ENCODE results near the gene PRR5. TPM values are rescaled to one million over a fixed set of nuclear protein-coding genes. Genes with fewer than 3 reads are reported as not detected.
"Not testable (repeated sequence)": the region's sequence is repeated elsewhere in the genome, so short reads cannot be mapped to it uniquely, and the experiment has no call there.

The PRR5 gene
- total RNA-seq, 2 donors from 2014 or later: 7.3 to 30.0 TPM

DNA sequence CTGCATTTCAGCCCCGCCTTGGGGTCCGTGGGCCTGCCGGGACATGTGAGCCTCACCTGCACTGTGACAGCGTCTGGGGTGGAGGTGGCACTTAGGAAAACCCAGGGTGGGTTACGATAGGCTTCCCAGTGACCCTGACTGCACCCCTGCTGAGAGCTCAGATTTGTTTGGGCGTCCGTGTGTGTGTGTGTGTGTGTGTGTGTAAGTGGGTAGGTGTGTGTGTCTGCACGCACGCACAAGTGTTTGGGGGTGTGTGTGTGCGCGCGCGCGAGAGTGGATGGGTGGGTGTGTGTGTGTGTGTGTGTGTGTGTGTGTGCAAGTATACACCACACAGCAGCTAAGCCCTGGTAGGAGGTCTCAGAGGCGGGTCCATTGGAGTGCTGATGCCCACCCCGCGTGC, 38.3 kb downstream of the PRR5 start:
- TF ChIP-seq, protein P1, sequence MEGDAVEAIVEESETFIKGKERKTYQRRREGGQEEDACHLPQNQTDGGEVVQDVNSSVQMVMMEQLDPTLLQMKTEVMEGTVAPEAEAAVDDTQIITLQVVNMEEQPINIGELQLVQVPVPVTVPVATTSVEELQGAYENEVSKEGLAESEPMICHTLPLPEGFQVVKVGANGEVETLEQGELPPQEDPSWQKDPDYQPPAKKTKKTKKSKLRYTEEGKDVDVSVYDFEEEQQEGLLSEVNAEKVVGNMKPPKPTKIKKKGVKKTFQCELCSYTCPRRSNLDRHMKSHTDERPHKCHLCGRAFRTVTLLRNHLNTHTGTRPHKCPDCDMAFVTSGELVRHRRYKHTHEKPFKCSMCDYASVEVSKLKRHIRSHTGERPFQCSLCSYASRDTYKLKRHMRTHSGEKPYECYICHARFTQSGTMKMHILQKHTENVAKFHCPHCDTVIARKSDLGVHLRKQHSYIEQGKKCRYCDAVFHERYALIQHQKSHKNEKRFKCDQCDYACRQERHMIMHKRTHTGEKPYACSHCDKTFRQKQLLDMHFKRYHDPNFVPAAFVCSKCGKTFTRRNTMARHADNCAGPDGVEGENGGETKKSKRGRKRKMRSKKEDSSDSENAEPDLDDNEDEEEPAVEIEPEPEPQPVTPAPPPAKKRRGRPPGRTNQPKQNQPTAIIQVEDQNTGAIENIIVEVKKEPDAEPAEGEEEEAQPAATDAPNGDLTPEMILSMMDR (IDR thresholded peaks at IDR 0.05): no peak
- no peak overlapping the region for H3K27ac ChIP-seq
- no peaks in the 10 kb centered on the region for H3K27me3 ChIP-seq (replicated peaks; ENCODE audit: insufficient read depth)
- H3K4me1 ChIP-seq (ENCODE audit: control insufficient read depth in 1 of 2, low read depth in 2 of 2): no peaks in the 10 kb centered on the region
- H3K9me3 ChIP-seq: no peaks in the 10 kb centered on the region
- DNase-seq (ENCODE audit: low spot score) (no peak), ATAC-seq (ENCODE audit: insufficient number of reproducible peaks, low FRiP score, low read depth) (no peak)
- H3K4me3 ChIP-seq: no peak overlapping the region
- H3K36me3 ChIP-seq: no peaks in the 10 kb centered on the region

DNA sequence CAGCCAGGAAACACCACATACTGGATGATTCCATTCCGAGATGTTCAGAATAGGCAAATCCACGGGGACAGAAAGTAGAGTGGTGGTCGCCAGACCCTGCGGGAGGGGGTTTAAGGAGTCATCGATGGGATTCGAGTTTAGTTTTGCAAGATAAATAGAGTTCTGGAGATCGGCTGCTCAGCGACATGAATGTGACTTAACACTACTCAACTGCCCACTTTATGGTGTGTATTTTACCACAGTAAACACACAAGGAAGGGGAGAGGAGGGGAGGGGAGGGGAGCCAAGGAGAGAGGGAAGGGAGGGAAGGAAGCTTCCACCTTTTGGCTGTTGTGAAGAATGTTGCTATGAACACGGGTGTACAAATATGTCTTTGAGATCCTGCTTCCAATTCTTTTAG, 39.9 kb downstream of the PRR5 start:
- no peaks in the 10 kb centered on the region for H3K27me3 ChIP-seq (replicated peaks; ENCODE audit: insufficient read depth)

DNA sequence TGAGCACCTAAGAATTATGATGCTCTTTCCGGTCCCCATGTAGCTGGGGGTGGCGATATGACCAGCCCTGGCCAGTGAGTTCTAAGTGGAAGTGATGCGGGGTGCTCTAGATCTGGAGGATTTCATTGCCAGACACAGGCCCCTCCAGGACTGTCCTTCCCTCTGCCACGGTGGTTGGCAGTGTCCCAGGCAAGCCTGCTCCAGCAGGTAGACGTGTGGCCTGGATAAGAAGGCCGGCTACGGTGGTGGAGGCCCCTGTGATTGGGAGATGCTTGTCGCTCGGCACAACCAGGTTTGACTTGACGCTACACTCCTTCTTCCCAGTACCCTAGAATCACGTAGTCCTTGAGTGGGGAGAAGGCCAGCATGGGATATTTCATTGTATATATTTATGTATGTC, 41.2 kb downstream of the PRR5 start:
- no peaks in the 10 kb centered on the region for H3K4me1 ChIP-seq (ENCODE audit: control insufficient read depth in 1 of 2, low read depth in 2 of 2)
- no peak for ATAC-seq (ENCODE audit: insufficient number of reproducible peaks, low FRiP score, low read depth)
- H3K27ac ChIP-seq: no peak overlapping the region
- no peak for DNase-seq (ENCODE audit: low spot score)
- no peak overlapping the region for H3K4me3 ChIP-seq
- no peaks in the 10 kb centered on the region for H3K36me3 ChIP-seq
- H3K9me3 ChIP-seq: no peaks in the 10 kb centered on the region
- TF ChIP-seq, protein P1 (IDR thresholded peaks at IDR 0.05): no peak
- H3K27me3 ChIP-seq (replicated peaks; ENCODE audit: insufficient read depth): no peaks in the 10 kb centered on the region

More for the DNA sequence above, 39.9 kb downstream of the PRR5 start:
- Histone ChIP-seq H3K9me3 (no peaks in the 10 kb centered on the region), H3K27ac (no peak overlapping the region), H3K4me1 (ENCODE audit: control insufficient read depth in 1 of 2, low read depth in 2 of 2) (no peaks in the 10 kb centered on the region), H3K36me3 (no peaks in the 10 kb centered on the region), H3K4me3 (no peak overlapping the region)
- DNase-seq (ENCODE audit: low spot score) (no peak), ATAC-seq (ENCODE audit: insufficient number of reproducible peaks, low FRiP score, low read depth) (no peak)
- TF ChIP-seq, protein P1 (IDR thresholded peaks at IDR 0.05): no peak

DNA sequence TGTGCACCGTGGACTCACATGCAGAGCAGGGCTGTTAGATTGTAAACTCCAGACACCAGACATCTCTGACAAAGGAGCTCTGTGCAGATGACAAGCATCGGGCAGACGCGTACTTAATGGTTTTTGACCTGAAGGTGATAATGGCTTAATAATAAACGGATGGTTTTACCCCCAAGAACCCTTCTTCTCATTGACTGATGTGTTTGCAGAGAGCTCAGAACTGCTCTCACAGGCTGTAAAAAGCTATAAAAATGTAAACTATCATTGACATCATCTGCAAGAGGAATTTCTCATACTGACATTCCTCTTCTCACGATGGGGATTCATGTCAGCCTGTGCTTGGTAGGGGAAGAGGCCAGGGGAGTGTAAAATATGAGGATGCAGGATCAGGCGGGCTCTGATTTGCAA, 41.8 kb downstream of the PRR5 start:
- ATAC-seq (ENCODE audit: insufficient number of reproducible peaks, low FRiP score, low read depth): no peak
- no peaks in the 10 kb centered on the region for H3K27me3 ChIP-seq (replicated peaks; ENCODE audit: insufficient read depth)

DNA sequence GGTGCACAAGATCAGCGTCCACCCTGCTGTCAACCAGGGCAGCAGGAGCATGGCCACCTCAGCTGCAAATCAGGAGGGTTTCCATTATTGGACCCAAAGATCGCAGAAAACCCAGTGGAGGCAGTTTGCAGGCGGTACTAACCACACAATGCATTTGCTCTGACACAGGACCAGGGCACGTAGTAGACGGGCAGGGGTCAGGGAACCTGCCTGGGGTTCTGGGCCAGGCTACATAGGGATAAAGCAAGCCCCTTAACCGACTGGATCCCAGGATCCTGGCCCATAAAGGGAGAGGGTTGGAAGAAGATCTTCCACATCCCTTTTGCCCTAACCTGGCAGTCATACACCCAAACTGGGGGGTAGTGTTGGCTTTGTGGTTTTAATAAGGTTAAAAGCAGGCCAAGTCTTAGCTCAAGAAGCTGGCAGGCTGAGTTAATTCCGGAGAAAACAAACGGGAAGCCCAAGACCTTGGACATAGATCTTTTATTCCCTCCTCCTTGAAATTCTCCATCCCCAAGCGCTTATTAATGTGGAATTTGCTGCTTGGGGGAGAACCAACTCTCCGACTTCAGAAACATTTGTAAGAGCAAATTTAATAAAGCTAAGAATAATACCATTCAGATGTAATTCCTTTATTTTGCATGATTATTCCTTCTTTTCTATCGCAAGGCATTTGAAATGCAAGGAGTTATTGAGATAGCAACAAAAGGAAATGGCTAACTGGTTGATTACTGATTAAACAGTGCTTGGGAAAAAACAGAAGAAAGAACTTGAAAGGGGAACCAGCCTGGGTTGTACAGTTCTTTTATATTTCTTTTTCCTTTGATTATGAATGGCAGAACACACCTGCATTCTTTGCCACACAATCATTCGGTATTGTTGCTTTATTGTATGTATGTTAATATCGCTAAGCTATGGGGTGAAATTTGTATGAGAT, 44.1 kb downstream of the PRR5 start:
- TF ChIP-seq, protein P1 (IDR thresholded peaks at IDR 0.05): no peak
- no peaks in the 10 kb centered on the region for H3K36me3 ChIP-seq
- H3K9me3 ChIP-seq: no peaks in the 10 kb centered on the region
- no peak overlapping the region for H3K27ac ChIP-seq
- H3K27me3 ChIP-seq (replicated peaks; ENCODE audit: insufficient read depth): no peaks in the 10 kb centered on the region
- H3K4me1 ChIP-seq (ENCODE audit: control insufficient read depth in 1 of 2, low read depth in 2 of 2): no peaks in the 10 kb centered on the region
- ATAC-seq (ENCODE audit: insufficient number of reproducible peaks, low FRiP score, low read depth) (no peak), DNase-seq (ENCODE audit: low spot score) (no peak)
- H3K4me3 ChIP-seq: no peak overlapping the region

More for the DNA sequence above, 41.8 kb downstream of the PRR5 start:
- TF ChIP-seq, protein P1 (IDR thresholded peaks at IDR 0.05): no peak
- H3K27ac ChIP-seq: no peak overlapping the region
- DNase-seq (ENCODE audit: low spot score): no peak
- no peaks in the 10 kb centered on the region for H3K36me3 ChIP-seq
- no peak overlapping the region for H3K4me3 ChIP-seq
- H3K4me1 ChIP-seq (ENCODE audit: control insufficient read depth in 1 of 2, low read depth in 2 of 2): no peaks in the 10 kb centered on the region
- H3K9me3 ChIP-seq: no peaks in the 10 kb centered on the region

DNA sequence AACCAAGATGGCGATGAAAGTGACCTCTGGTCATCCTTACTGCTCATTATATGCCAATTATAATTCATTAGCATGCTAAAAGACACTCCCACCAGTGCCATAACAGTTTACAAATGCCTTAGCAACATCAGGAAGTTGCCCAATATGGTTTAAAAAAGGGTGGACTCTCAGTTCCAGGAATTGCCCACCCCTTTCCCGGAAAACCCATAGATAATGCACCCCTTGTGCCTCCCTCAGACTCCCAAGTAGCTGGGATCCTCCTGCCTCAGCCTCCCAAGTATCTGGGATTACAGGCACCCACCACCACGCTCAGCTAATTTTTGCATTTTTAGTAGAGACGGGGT, 45.8 kb downstream of the PRR5 start:
- not testable (repeated sequence) for H3K4me3 ChIP-seq; H3K27me3 ChIP-seq (replicated peaks; ENCODE audit: insufficient read depth); H3K4me1 ChIP-seq (ENCODE audit: control insufficient read depth in 1 of 2, low read depth in 2 of 2); ATAC-seq (ENCODE audit: insufficient number of reproducible peaks, low FRiP score, low read depth); H3K9me3 ChIP-seq; DNase-seq (ENCODE audit: low spot score); H3K36me3 ChIP-seq; H3K27ac ChIP-seq
